H9 (cell line): ENCODE measurements around the gene PERM1. TPM values are rescaled to one million over a fixed set of nuclear protein-coding genes. Genes with fewer than 3 reads are reported as not detected.

ENCODE experiments used
- DNase-seq: peaks from one replicate; pipeline ENCODE4 v3.0.0-alpha.2; 2017
- H2AFZ ChIP-seq: one replicate; pipeline ENCODE4 v1.6.1; 2013; ENCODE audit warnings: mild to moderate bottlenecking, low read length, control low read depth, moderate library complexity
- H2AK5ac ChIP-seq: 2 replicates; pipeline ENCODE4 v1.6.1; 2013; ENCODE audit warnings: low read length, control low read depth, mixed read lengths; ENCODE audit not compliant: insufficient read length
- H2BK120ac ChIP-seq: one replicate; pipeline ENCODE4 v1.6.1; 2013; ENCODE audit warnings: low read depth, mild to moderate bottlenecking, low read length, control low read depth, inconsistent platforms; ENCODE audit not compliant: poor library complexity, severe bottlenecking
- H2BK12ac ChIP-seq: 2 replicates; pipeline ENCODE4 v1.6.1; 2013; ENCODE audit warnings: low read length, control low read depth, mixed read lengths, low read depth; ENCODE audit not compliant: insufficient read length
- H2BK15ac ChIP-seq: 2 replicates; pipeline ENCODE4 v1.6.1; 2013; ENCODE audit warnings: low read depth, low read length, control low read depth
- H2BK20ac ChIP-seq: one replicate; pipeline ENCODE4 v1.6.1; 2013; ENCODE audit warnings: low read depth, mild to moderate bottlenecking, low read length, control low read depth, inconsistent platforms; ENCODE audit not compliant: poor library complexity, severe bottlenecking
- H2BK5ac ChIP-seq: 2 replicates; pipeline ENCODE4 v1.6.1; 2013; ENCODE audit warnings: low read length, control low read depth, mixed read lengths; ENCODE audit not compliant: insufficient read length
- H3K14ac ChIP-seq: 2 replicates; pipeline ENCODE4 v1.6.1; 2013; ENCODE audit warnings: low read length, control low read depth; ENCODE audit not compliant: insufficient read depth
- H3K18ac ChIP-seq: 2 replicates; pipeline ENCODE4 v1.6.1; 2013; ENCODE audit warnings: low read depth, mild to moderate bottlenecking, mixed read lengths, low read length, control low read depth; ENCODE audit not compliant: insufficient read length
- H3K23ac ChIP-seq: 2 replicates; pipeline ENCODE4 v1.6.1; 2013; ENCODE audit warnings: low read length, control low read depth, mixed read lengths, low read depth; ENCODE audit not compliant: insufficient read length
- H3K23me2 ChIP-seq: 2 replicates; pipeline ENCODE4 v1.6.1; 2013; ENCODE audit warnings: low read depth, mild to moderate bottlenecking, mixed read lengths, low read length, control low read depth; ENCODE audit not compliant: insufficient read length, poor library complexity, severe bottlenecking
- H3K27ac ChIP-seq: 2 replicates; pipeline ENCODE4 v1.5.1; 2013; ENCODE audit warnings: low read length, control low read depth, mixed read lengths, low read depth; ENCODE audit not compliant: insufficient read length
- H3K27me3 ChIP-seq: 2 replicates; pipeline ENCODE4 v1.6.1; 2013; ENCODE audit warnings: low read length, control low read depth, inconsistent platforms; ENCODE audit not compliant: insufficient read depth
- H3K4ac ChIP-seq: 2 replicates; pipeline ENCODE4 v1.6.1; 2013; ENCODE audit warnings: low read depth, mild to moderate bottlenecking, control low read depth, inconsistent platforms, low read length, moderate library complexity
- H3K4me1 ChIP-seq: 2 replicates; pipeline ENCODE4 v1.6.1; 2013; ENCODE audit warnings: low read length, control low read depth, inconsistent platforms; ENCODE audit not compliant: insufficient read depth
- H3K4me2 ChIP-seq: 2 replicates; pipeline ENCODE4 v1.6.1; 2013; ENCODE audit warnings: low read length, control low read depth, mixed read lengths; ENCODE audit not compliant: insufficient read length, insufficient read depth
- H3K56ac ChIP-seq: 2 replicates; pipeline ENCODE4 v1.6.1; 2013; ENCODE audit warnings: low read depth, mild to moderate bottlenecking, mixed read lengths, low read length, control low read depth; ENCODE audit not compliant: insufficient read length
- H3K79me1 ChIP-seq: 2 replicates; pipeline ENCODE4 v1.6.1; 2013; ENCODE audit warnings: low read depth, mild to moderate bottlenecking, moderate library complexity, low read length, control low read depth, inconsistent platforms; ENCODE audit not compliant: insufficient read depth, poor library complexity, severe bottlenecking
- H3K79me2 ChIP-seq: 2 replicates; pipeline ENCODE4 v1.6.1; 2013; ENCODE audit warnings: low read length, control low read depth, inconsistent platforms; ENCODE audit not compliant: insufficient read depth
- H3K9ac ChIP-seq: 2 replicates; pipeline ENCODE4 v1.6.1; 2013; ENCODE audit warnings: low read length, control low read depth, mixed read lengths; ENCODE audit not compliant: insufficient read length; ENCODE audit errors: extremely low read depth
- H3K9me3 ChIP-seq: one replicate; pipeline ENCODE4 v1.6.1; 2013; ENCODE audit warnings: low read depth, low read length, inconsistent platforms; ENCODE audit not compliant: control insufficient read depth
- H3T11ph ChIP-seq: one replicate; pipeline ENCODE4 v1.6.1; 2013; ENCODE audit warnings: mild to moderate bottlenecking, low read length, control low read depth, inconsistent platforms
- H4K20me1 ChIP-seq: one replicate; pipeline ENCODE4 v1.6.1; 2013; ENCODE audit not compliant: control insufficient read depth, insufficient read length, insufficient read depth
- H4K5ac ChIP-seq: 2 replicates; pipeline ENCODE4 v1.6.1; 2013; ENCODE audit warnings: low read depth, mild to moderate bottlenecking, mixed read lengths, low read length, control low read depth; ENCODE audit not compliant: insufficient read length
- H4K8ac ChIP-seq: replicated peaks from 2 replicates; pipeline ENCODE4 v1.6.1; 2013; ENCODE audit warnings: low read length, control low read depth, mixed read lengths, low read depth; ENCODE audit not compliant: insufficient read length
- H4K91ac ChIP-seq: 2 replicates; pipeline ENCODE4 v1.6.1; 2013; ENCODE audit warnings: low read depth, mild to moderate bottlenecking, moderate library complexity, mixed read lengths, low read length, control low read depth; ENCODE audit not compliant: insufficient read length
- H3K27ac Mint-ChIP-seq, 3 experiments: 2 replicates in 2 of 3; 3 replicates in 1 of 3; pipeline ENCODE4 v1.8.0; 2020 to 2021; ENCODE audit warnings: mixed read lengths in 3 of 3, mild to moderate bottlenecking in 1 of 3, moderate library complexity in 1 of 3
- H3K27me3 Mint-ChIP-seq: 2 replicates; pipeline ENCODE4 v1.8.0; 2021; ENCODE audit warnings: low read depth, mild to moderate bottlenecking, moderate library complexity, mixed read lengths
- H3K36me3 Mint-ChIP-seq, 3 experiments: 2 replicates in 2 of 3; 3 replicates in 1 of 3; pipeline ENCODE4 v1.8.0; 2020 to 2021; ENCODE audit warnings: low read depth in 3 of 3, mixed read lengths in 3 of 3; ENCODE audit not compliant: insufficient read depth in 1 of 3
- H3K4me1 Mint-ChIP-seq, 2 experiments: 2 replicates each; pipeline ENCODE4 v1.8.0; 2020; ENCODE audit warnings: mixed read lengths in 2 of 2
- H3K4me3 Mint-ChIP-seq, 2 experiments: 2 replicates in 1 of 2; 3 replicates in 1 of 2; pipeline ENCODE4 v1.8.0; 2020 to 2021; ENCODE audit warnings: mild to moderate bottlenecking in 2 of 2, mixed read lengths in 2 of 2, moderate library complexity in 1 of 2
- H3K9me3 Mint-ChIP-seq, 2 experiments: 2 replicates in 1 of 2; 3 replicates in 1 of 2; pipeline ENCODE4 v1.8.0; 2020; ENCODE audit warnings: mild to moderate bottlenecking in 2 of 2, mixed read lengths in 2 of 2, moderate library complexity in 1 of 2
- CTCF ChIP-seq: fragments of 200-600 bp; sonication (generic); conservative IDR thresholded peaks from 3 replicates; pipeline ENCODE4 v1.8.0; 2021; ENCODE audit warnings: antibody characterized with exemption, mild to moderate bottlenecking
- WGBS: extraction: QIAGEN DNeasy Blood & Tissue Kit; methylation state at CpG from one replicate; pipeline ENCODE4 v1.1.7; 2013; ENCODE audit warnings: missing lambda C conversion rate, low lambda C conversion rate, mixed read lengths; ENCODE audit not compliant: insufficient read length; ENCODE audit errors: extremely low coverage; 5-methylcytosine and 5-hydroxymethylcytosine counted together
- total RNA-seq: library from RNA; stranded (reverse); gene quantifications from 2 replicates; pipeline ENCODE4 v1.2.1, GENCODE V29; 2021

Gene PERM1
- total RNA-seq, 1 experiment from 2014 or later = not detected

GRCh38 chr1:951364-951763, 30.5 kb downstream of the PERM1 start:
- Histone ChIP-seq H3K79me1 (no peaks in the 10 kb centered on the region), H3K9ac (no peak overlapping the region), H2AK5ac (no peak overlapping the region), H3K27ac (no peak overlapping the region), H3K79me2 (no peaks in the 10 kb centered on the region), H3K14ac (no peak overlapping the region), H2BK120ac (no peak overlapping the region), H4K20me1 (no peaks in the 10 kb centered on the region), H4K8ac (no peak overlapping the region), H3K23me2 (no peaks in the 10 kb centered on the region), H3K23ac (no peak overlapping the region), H3K27me3 (no peaks in the 10 kb centered on the region), H3T11ph (no peak overlapping the region), H3K4me2 (no peak overlapping the region), H2AFZ (no peak overlapping the region), H4K91ac (no peak overlapping the region), H3K18ac (no peak overlapping the region), H2BK15ac (no peak overlapping the region), H3K56ac (no peak overlapping the region), H3K4me1 (no peaks in the 10 kb centered on the region), H3K9me3 (no peaks in the 10 kb centered on the region), H2BK5ac (no peak overlapping the region), H2BK20ac (no peak overlapping the region), H4K5ac (no peak overlapping the region), H3K4ac (no peak overlapping the region), H2BK12ac (no peak overlapping the region)
- WGBS = no CpG with 5 or more reads among the region's 6 CpGs
- peak; percentile 69 for TF ChIP-seq CTCF
- DNase-seq = peak; percentile 53
- H3K27ac Mint-ChIP-seq = no peak overlapping the region
- H3K9me3 Mint-ChIP-seq = no peaks in the 10 kb centered on the region; a peak in 2 of 5 replicates
- H3K27me3 Mint-ChIP-seq = no peaks in the 10 kb centered on the region
- no peak overlapping the region; a peak in 1 of 5 replicates for H3K4me3 Mint-ChIP-seq
- H3K36me3 Mint-ChIP-seq = peaks cover 37 to 87% (median 81%) of the 10 kb centered on the region in 3 experiments; a peak in 6 of 7 replicates
- H3K4me1 Mint-ChIP-seq = peaks cover 0 to 5% of the 10 kb centered on the region in 2 experiments; a peak in 1 of 4 replicates
